ENCODE results near the gene PLD6.

The PLD6 gene

DNA sequence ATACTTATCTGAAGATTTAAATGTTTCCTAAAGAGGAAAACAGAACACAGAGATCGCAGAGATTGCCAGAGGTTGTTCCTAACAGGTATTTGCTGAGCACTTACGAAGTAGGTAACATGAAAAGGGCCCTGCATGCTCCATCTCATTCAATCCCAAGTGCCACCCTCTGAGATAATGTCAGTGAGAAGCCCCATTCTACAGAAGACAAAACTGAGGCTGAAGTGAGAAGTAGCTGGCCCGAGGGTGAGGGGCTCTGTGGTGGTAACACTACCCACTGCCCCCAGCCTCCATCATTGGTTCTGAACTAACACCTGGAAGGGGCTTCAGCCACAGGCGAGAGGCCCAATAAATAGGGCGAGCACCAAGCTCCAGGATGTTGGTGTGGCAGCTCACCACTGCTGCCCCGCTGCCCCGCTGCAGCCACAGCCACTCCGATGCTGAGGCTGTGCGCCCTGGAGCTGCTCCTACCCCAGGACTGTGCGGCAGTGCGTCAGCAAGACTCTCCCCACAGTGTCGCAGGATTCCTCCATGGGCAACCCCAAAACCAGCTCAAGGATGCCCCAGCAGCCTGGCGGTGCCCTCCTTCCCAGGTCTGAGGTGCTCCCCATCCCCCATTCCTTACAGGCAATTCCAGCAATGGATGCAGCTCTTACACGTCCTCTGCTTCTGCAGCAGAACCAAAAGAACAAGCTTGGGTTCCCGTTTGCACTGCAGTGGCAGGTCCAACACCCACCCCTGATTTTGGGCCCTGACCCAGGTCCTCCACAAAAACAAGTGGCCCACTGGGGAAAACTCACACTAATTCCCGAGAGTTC lies 20.5 kb upstream of the PLD6 start:
- DNase-seq, result no peak

DNA sequence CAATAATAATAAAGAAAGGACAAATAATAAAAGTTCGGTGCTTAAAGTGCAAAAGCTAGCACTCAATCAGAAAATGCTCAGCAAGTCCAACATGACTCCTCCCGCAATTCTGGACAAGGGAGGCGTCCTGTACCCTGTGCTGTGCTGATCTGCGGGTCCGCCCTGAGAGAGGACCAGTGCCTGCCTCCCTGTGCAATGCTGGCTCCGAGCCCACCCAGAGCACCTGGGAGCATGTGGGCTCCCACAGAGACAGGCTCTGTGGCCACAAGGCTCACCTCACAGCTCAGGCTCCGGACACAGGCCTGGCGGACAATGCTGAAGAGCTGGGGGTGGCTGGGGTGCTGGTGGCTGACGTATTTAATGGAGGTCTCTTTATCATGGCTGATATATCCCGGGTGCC lies 19.8 kb upstream of the PLD6 start:
- no peak for DNase-seq

DNA sequence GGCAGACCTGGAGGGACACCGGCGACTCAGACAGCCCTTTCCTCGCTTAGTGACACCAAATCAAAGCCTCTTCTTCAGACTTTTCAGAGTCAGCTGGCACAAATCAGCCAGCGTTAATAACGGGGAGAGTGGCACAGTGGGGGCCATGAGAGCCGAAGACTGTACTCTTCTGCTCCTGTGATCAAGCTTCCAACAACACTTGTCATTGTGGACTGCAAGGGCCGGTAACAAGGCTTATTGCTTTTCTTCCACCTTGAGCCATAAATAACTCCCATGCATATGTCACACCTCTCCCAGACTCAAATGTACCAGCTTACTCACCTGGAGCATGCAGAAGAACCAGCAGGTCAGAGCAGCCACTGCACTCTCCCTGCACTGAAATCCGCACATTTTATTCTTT lies 18.0 kb upstream of the PLD6 start:
- DNase-seq, result no peak

DNA sequence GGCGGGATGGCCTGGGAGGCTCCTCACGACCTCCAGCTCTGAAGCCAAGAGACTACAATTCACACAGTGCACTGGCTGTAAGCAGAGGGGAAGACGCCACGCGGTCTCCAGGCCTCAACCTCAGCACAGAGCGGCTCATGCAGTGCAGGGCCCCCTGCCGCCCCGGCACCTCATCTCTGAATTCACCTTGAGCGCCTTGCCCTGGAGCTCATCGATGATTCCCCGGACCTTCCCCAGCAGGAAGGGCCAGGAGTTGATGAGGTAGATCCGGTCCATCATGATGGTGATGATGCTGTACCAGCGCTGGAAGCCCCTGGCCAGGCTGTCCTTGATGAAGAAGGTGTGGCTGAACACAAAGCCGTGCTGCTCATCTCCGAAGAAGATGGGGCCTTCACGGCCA lies 17.6 kb upstream of the PLD6 start:
- no peak for DNase-seq

DNA sequence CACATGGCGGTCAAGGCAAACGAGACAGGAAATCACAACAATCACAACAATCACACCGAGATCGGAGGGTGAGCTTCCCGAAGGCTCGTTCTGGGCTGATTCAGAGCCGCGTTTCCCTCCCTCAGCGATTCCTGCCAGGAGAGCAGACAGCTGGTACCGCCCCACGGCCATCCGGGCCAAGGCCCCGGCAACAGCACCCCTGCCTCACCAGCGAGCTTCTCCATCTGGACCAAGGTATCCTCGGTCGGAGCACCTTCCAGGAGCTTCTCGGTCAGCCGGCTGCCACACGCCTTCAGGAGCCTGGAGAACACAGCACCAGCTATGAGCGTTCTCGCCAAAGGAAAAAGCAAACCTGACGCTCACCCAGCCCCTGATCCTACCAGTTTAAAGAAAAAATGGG lies 15.2 kb upstream of the PLD6 start:
- no peak for DNase-seq

DNA sequence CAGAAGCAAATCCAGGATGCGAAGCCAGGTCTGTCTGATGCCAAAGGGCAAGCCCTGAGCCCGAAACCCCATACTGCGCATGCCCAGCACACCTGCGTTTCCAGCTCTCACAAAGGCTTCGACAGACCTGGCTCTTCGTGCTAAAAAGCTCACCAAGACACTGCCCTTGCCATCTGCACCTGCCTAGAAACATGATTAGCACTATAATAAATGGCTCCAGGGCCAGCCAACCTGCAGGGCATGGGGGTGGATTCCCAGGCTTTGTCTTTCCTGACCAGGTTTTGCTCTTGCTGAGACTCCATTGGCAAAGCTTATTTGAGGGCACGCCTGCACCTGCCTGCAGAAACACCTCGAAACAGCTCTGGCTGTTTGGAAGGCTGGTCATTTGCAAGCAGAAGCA lies 14.4 kb upstream of the PLD6 start:
- no peak for DNase-seq

DNA sequence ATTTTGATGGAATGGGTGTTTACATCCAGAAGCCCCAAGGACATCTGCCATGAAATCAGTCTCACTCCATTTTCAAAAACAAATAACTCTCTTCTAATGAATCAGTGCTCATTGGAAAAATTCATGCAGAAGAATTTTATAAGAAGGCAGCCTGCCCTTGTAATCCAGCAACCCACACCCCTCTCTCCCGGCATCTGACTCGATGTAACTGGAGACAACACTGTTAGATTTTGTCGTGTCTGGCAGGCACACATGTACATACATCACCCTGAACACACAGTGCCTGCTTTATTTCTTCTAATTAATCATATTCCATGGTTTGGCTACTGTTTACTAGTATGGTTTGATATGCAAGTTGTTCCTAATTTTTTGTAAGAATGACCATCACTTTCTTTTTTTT lies 11.9 kb upstream of the PLD6 start:
- DNase-seq, result no peak

DNA sequence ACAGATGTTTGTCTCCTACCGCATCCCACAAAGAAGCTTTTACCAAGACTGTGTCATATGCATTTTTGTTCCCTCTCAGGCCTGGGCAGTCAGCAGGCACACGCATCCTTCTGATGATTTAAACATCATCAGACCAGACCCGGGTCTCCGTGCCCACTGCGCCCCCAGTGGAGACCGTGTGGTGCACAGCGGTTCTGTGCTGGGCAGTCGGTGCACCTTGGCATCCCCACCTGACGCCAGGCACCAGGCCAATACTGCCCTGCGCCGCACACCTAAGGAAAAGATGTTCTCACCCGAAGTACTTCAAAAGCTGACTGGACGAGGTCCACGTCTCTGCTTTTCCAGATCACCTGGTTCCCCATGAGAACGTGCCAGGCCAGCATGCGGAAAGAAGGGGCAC lies 10.6 kb upstream of the PLD6 start:
- no peak for DNase-seq

DNA sequence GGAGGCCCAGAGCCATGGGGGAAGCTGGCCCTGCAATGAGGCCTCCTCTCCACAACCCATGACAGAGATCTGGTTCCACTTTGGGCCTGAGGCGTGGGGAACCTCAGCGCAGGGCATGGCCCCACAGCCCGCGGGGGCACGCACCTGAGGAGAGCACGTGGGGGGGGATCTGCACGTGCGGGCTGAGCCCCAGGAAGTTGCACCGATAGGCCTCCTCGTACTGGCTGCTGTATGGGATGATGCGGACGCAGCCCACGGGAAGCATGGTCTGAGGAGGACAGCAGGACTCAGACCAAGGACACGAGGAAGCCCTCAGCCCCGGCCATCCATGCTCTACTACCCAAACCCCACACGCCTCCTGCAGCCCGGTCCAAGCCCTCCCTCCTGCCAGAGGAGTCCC lies 10.1 kb upstream of the PLD6 start:
- DNase-seq, result no peak

DNA sequence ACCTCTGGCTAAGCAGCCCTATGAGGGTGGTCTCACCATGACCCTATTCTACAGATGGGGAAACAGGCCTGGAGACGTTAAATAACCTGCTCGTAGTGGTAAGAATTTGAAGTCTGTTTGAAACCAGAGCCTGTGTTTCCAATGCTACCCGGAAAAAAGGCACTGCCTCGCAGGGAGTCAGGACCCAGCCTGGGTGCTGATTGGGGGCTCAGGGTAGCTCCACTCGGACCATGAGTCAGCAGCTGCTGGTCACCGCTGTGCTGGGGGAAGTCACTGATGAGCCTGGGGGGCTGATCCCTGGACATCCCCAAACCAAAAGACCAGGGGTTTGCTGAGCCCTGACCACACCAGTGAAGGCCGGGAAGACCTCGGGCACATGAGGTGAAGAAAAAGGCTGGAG lies 9.4 kb upstream of the PLD6 start:
- no peak for DNase-seq

DNA sequence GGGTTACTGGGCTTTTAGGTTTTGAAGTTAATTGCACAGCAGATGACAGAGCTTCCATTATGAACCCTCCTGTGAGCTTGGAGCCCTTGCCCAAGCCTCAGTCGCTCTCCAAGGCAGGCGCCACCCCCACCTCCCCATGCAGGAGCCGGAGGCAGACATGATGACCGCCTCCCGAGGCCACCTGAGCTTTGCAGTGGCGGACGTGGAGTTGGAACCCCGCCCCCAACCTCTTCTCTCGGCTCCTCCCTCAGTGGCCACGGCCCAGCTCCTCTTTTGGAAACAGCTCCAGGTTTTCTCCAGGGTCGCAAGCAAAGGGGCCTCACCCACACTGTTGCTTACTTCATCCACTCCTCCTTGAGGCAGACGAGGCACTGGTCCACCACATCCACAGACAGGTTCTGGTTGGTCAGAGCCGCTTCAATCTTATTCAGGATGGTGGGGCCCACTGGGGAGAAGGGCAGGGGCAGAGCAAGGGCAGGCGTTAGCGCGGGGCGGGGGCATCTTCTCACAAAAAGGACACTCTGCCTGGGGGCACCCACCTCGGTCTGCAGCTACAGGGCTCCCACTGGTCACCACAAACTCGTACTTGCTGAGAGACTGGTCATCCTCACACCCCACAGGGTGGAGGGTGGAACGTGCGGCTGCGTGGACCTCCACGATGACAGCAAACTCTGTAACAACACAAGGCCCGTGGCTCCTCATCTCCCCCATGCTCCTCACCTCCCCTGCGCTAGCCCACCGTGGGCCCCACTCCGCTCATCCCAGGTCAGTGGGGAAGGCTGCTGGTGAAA lies 8.7 kb upstream of the PLD6 start:
- DNase-seq, result no peak

DNA sequence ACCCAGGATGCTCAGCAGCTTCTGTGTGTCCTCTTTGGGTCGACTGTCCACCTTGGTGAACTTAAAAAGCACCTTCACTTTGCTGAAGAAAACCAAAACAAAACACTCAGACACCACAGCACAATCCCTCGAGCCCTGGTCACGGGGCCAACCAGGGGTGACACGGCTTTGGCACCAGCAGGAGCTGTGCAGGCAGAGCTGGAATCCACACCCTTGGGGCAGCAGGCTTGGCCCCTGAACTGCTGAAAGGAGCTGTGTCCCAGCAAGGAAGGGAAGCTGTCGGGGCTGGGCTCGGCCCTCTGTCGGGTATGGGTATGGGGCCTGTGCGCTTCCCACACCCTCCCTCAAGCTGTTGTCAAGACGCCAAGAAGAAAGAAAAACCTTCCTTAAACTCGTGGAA lies 7.6 kb upstream of the PLD6 start:
- DNase-seq, result no peak

DNA sequence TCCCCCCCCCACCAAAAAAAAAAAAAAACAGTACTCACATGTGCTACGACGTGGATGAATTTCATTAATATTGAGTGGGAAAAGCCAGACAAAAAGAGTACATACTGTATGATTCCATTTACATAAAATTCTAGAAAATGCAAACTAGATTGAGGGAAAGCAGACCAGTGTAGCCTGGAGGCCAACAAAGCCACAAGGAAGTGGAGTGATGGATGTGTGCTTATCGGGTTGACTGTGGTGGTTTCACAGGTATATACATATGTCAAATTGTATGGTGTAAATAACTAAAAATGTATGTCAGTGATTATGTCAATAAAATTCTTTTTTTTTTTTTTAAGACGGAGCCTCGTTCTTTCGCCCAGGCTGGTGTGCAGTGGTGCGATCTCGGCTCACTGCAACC lies 1.9 kb upstream of the PLD6 start:
- DNase-seq, result no peak

DNA sequence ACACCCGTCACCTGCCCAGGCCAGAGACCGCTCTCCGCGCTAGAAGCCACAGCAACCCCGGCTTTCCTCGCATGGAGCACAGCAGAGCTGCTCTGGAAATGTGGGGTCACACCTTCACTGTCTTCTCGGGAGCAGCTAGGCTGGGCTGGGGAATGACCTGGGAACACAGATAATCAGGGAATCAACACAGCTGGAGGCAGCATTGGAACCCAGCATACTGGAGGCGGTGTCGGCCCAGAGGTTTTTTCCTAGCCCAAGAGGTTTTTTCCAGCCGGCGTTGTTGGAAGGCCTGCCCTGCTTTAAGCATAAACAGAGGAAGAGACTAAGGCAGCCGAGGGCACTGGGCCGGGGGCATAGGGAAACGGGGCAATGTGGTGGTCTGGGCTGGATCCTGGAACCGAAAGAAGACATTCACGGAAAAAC lies 791 bp upstream of the PLD6 start:
- DNase-seq, result no peak

DNA sequence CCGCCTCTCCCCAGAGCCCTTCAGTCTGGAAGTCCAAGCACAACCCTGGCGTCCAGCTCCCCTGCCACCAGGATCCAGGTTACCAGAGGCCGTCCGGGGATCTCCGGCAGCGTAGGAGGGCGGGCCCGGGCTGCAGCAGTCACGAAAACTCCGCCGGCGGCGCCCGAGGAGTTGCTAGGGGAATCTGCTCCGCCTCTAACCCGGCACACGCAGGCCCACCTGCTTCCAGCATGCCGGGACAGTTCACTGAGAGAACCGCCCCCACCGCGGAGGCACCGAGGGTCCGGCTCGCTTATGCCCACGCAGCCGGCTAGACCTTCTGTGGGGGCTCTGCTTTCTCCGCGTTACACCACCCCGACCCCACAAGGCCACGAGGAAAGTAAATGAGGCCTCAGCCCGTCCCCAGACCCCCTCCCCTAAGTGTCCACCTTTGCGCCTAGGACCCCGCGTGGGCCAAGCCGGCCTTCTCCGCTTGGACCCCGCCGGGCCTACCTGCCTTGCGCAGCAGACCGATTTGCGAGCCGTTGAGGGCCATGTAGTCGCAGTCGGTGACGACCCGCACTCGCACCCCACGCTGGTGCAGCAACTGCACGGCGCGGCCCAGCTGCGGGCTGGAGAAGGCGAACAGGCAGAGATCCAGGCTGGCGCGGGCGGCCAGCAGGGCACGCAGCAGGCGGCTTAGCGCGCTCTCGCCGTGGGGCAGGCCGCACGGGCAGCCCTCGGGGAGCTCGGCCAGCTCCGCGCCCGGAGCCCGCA lies 587 bp downstream of the PLD6 start:
- peak; percentile 52 for DNase-seq

DNA sequence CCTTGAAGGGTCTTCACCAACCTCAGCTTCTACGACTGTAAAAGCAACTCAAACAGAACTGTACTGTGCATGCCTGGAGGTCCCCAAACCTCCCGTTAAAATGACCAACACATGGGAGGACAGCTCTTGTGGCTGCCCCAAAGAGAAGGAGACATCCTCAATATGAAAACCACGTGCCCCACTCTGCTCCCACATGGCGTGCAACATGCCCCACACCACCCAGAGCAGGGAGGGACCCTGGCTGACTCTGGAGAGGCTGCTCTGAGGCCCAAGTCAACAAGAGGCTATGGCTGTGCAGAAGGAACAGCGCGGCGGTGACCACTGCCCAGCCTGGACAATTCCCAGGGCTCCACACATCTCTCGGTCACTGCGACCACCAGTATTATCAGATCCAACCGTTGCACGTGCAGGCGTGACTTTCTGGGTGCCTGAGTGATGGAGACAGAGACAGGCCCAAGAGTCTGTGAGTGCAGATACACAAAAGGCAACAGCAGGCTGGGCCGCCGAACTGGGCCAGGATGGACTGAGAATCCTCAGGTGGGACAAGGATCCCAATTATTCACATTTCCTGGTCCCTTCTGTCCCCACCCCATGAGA lies 1.4 kb downstream of the PLD6 start:
- no peak for DNase-seq

DNA sequence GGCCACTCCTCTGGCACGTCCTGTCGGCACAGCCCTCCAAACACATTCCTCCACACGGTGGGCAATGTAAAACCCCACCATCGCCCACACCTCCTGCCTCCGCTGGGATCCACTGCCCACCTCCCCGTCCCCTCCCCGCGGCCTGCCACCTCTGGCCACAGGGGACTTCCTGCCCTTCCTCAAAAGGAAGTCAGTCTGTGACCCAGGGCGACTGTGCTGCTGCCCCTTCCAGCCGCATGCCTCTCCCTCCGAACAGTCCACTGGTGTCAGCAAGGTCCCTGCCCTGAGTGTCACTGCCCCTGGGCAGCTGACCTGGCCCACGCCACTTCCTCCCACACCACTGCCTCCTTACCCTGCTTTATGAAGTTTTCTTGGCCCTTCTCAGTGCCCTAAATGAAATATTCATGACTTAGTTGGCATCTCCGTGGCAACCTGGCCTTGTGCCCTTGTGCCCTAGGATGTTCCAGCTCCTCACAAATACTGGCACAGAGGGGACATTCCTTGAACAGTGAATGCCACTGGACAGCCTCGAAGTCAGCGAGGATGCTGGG lies 2.0 kb downstream of the PLD6 start:
- DNase-seq, result no peak

DNA sequence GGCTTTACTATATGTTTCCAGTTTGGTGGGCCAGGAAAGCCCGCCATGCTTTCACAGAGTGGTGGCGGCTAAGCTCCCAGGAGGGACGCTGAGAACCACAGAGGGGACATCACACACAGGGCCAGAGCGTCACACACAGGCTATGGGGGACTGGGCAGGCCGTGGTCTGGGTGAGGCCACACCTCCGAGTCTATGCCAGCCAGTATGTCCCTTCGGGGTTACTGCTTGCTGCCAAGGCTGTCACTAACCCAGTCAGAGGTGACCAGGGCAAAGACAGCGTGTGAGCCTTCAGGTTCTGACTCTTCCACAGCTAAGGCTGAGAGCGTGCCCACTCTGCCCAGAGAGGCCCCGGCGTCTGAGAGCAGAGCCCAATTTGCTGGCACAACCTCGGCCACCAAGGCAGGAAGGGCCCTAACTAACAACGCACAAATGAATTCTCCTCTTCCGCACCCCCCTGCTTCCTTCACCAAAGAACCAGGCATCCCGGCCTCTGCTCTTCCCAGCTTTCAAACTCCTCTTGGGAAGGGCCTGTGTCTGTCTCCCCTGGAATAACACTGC lies 2.9 kb downstream of the PLD6 start:
- no peak for DNase-seq

DNA sequence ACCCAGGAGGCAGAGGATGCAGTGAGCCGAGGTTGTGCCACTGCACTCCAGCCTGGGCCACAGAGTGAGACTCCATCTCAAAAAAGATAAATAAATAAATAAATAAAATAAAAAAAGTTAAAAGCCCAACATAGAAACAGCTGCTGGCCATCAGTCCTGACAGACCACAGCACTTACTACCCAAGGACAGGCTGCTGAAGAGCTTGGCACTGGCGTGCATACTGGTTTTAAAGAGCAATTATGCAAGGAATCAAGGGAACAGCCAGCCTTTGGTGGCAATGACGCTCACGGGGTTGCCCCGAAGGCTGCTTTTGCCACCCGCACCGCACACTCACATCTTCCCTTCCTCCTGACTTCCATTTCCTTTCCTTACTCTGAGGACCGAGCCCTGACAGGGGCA lies 4.2 kb downstream of the PLD6 start:
- no peak for DNase-seq

DNA sequence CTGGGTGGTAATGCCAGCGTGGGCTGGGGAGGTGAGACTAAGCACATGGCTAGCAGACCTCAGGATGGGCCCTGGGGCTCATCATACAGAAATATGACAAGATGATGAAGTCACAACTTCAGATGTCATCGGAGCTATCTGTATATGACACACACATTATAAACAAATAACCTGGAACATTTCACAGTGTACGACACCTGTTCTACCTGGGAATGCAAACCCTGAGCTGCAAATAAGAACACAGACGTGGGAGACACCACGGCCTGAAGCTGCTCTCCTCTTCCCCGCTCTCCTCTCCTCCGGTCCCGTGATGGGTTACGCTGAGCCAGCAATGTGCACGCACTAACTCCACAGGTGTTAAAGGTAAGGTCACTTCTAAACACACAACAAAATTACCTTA lies 4.9 kb downstream of the PLD6 start:
- no peak for DNase-seq

DNA sequence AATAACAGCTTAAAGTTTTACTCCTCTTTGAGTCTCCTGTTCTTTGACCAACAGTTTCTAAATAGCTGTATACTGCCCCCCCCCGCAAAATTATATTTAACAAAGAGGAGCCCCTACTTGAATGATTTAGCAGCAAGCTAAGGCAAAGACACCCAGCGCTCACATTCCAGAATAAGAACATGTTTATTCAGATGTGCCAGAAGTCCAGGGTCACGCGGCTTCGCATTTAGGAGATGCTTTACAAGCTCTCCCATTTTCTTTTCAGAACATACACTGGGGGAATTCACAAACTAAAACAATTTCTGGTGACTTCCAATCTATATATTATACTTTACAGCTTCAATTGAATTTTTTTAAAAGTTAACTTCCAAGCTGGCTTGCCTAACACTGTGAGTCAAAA lies 5.3 kb downstream of the PLD6 start:
- no peak for DNase-seq

DNA sequence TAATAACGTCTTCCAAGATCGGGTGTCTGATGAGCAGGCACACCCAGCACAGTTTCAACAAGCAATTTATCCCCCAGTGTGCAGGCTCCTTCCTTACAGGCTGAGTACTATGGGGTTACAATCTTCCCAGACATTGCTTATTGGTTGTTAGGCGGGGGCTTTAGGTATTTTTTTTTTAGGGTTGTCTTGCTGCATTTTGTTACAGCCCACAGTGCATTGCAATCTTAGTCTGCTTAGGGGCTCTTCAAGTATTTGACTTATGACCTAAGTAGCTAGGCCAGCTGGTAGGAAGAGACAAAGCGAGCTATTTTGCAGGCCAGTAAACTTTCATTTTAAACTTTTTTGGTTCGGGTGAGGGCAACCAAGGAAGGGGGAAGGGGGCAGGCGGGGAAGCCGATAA lies 5.8 kb downstream of the PLD6 start:
- no peak for DNase-seq

DNA sequence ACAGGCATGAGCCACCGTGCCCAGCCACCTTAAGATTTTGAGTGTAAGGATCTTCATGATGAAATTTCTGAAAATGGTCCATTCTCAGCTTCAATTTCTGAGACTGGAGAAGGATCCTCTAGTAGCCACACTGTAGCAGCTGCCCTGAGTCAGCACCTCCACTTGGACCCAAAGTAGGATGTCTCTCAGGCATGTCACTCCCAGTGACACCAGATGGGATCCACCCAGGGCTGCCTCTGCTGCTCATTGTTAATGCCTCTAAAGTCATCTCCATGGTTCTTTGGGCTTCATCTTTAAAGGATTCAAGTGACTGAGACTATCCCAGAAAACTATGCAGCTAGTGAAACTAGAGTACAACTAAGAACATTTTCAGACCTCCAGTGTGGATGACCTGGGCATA lies 7.9 kb downstream of the PLD6 start:
- DNase-seq, result no peak

Measured in CD4-positive, alpha-beta T cell treated with Interleukin-17A for 1 hour (primary cell).